HCT116 (cell line): ENCODE measurements around the gene ECE2. TPM values are rescaled to one million over a fixed set of nuclear protein-coding genes. Genes with fewer than 3 reads are reported as not detected.

ENCODE experiments used
- ATAC-seq: fragments of 200-7000 bp; cut with Tn5 transposase; 2 replicates; pipeline ENCODE4 v1.9.1; 2020; ENCODE audit warnings: mild to moderate bottlenecking, moderate library complexity
- BruUV-seq: library from RNA; stranded (reverse); fragments of 400-500 nt; replicated peaks from 2 replicates; lab custom pipeline; 2021; lab: Mats Ljungman, UMichigan
- CTCF ChIA-PET: fragments of 300-600 bp; sonication (Branson Sonifier 250); formaldehyde crosslinking; loops from one replicate; lab custom pipeline; 2021; ENCODE audit warnings: antibody characterized with exemption; lab: Charles Lee
- POLR2A ChIA-PET: fragments of 300-600, 350-600 bp; sonication (Branson Sonifier 250); formaldehyde crosslinking; loops from one replicate; lab custom pipeline; 2021; ENCODE audit warnings: antibody characterized with exemption; lab: Charles Lee
- RAD21 ChIA-PET, 2 experiments: fragments of 300-600 bp; sonication (Branson Sonifier 250); formaldehyde crosslinking; loops; one replicate each; lab custom pipeline; 2023; ENCODE audit warnings: low total read pairs in 2 of 2; ENCODE audit not compliant: uncharacterized antibody in 2 of 2, unreplicated experiment in 2 of 2, low non-redundant PET in 1 of 2; lab: Charles Lee
- DNase-seq: peaks from one replicate; pipeline ENCODE4 v3.0.0-alpha.2; 2010; ENCODE audit warnings: low read depth, low spot score
- H2AFZ ChIP-seq: fragments of 200-600 bp; shearing (Covaris generic), sonication (generic); 2 replicates; pipeline ENCODE4 v1.6.1; 2017; ENCODE audit warnings: low read depth, mixed run types, mixed read lengths, antibody characterized with exemption, low read length; ENCODE audit not compliant: poor library complexity, severe bottlenecking
- H3K27ac ChIP-seq: 2 replicates; pipeline ENCODE4 v1.5.1; 2012; ENCODE audit warnings: low read depth, low read length
- H3K27me3 ChIP-seq: fragments of 200-600 bp; sonication (generic); 2 replicates; pipeline ENCODE4 v1.6.1; 2016; ENCODE audit warnings: mixed run types, low read length, mixed read lengths; ENCODE audit not compliant: insufficient read depth
- H3K36me3 ChIP-seq, 2 experiments: fragments of 200-500 bp in 1 of 2; fragments of 200-600 bp in 1 of 2; sonication (Bioruptor generic) in 1 of 2; sonication (generic) in 1 of 2; 2 replicates each; pipeline versions ENCODE4 v1.5.1 to v1.6.1; 2014 to 2016; ENCODE audit warnings: low read length in 2 of 2, inconsistent platforms in 1 of 2, mixed read lengths in 1 of 2, mixed run types in 1 of 2; ENCODE audit not compliant: insufficient read depth in 2 of 2, control insufficient read depth in 1 of 2
- H3K4me1 ChIP-seq, 2 experiments: fragments of 200-600 bp in 1 of 2; sonication (generic) in 1 of 2; 2 replicates each; pipeline versions ENCODE4 v1.5.1 to v1.6.1; 2012 to 2017; ENCODE audit warnings: low read length in 2 of 2, inconsistent platforms in 1 of 2, mild to moderate bottlenecking in 1 of 2, mixed read lengths in 1 of 2, mixed run types in 1 of 2, moderate library complexity in 1 of 2; ENCODE audit not compliant: insufficient read depth in 2 of 2, control insufficient read depth in 1 of 2
- H3K4me2 ChIP-seq: fragments of 200-600 bp; sonication (generic); 2 replicates; pipeline ENCODE4 v1.6.1; 2017; ENCODE audit warnings: mixed run types, low read length, mixed read lengths
- H3K4me3 ChIP-seq, 2 experiments: fragments of 200-600 bp in 1 of 2; sonication (generic) in 1 of 2; replicated peaks in 1 of 2; 2 replicates each; pipeline ENCODE4 v1.5.1; 2011 to 2016; ENCODE audit warnings: low read length in 2 of 2, control low read depth in 1 of 2, low read depth in 1 of 2, mild to moderate bottlenecking in 1 of 2, mixed read lengths in 1 of 2, mixed run types in 1 of 2
- H3K79me2 ChIP-seq: fragments of 200-600 bp; sonication (generic); 2 replicates; pipeline ENCODE4 v1.6.1; 2017; ENCODE audit warnings: mild to moderate bottlenecking, mixed run types, low read length, moderate library complexity, mixed read lengths; ENCODE audit not compliant: insufficient read depth
- H3K9ac ChIP-seq: fragments of 200-600 bp; sonication (generic); 2 replicates; pipeline ENCODE4 v1.6.1; 2016; ENCODE audit warnings: low read length, mixed read lengths
- H3K9me2 ChIP-seq: fragments of 200-600 bp; sonication (generic), shearing (Covaris generic); 2 replicates; pipeline ENCODE4 v1.6.1; 2017; ENCODE audit warnings: mixed run types, mild to moderate bottlenecking, moderate library complexity; ENCODE audit not compliant: insufficient read depth
- H3K9me3 ChIP-seq, 2 experiments: fragments of 200-500 bp in 1 of 2; fragments of 200-600 bp in 1 of 2; sonication (Bioruptor generic) in 1 of 2; sonication (generic) in 1 of 2; 2 replicates each; pipeline ENCODE4 v1.6.1; 2014 to 2017; ENCODE audit warnings: low read length in 2 of 2, mixed read lengths in 2 of 2, inconsistent platforms in 1 of 2, low read depth in 1 of 2, mild to moderate bottlenecking in 1 of 2, mixed run types in 1 of 2, moderate library complexity in 1 of 2; ENCODE audit not compliant: control insufficient read depth in 1 of 2, insufficient read depth in 1 of 2
- H4K20me1 ChIP-seq: fragments of 200-600 bp; sonication (generic), shearing (Covaris generic); 2 replicates; pipeline ENCODE4 v1.6.1; 2017; ENCODE audit warnings: mixed run types, mild to moderate bottlenecking, moderate library complexity; ENCODE audit not compliant: insufficient read depth
- REST ChIP-seq: IDR thresholded peaks from 2 replicates; pipeline ENCODE4 v1.6.1; 2012; ENCODE audit warnings: low read depth
- intact Hi-C: fragments of 100-400 bp; cut with micrococcal nuclease; formaldehyde crosslinking; loops from 2 replicates; pipeline ENCODE4 v1.10.0; 2022
- total RNA-seq: library from RNA; stranded (reverse); gene quantifications from one replicate; pipeline ENCODE4 v1.2.1, GENCODE V29; 2021; ENCODE audit not compliant: unreplicated experiment
- TF ChIP-seq, protein P1 (sequence below): IDR thresholded peaks from 2 replicates; pipeline ENCODE4 v1.6.1; 2011; ENCODE audit warnings: mild to moderate bottlenecking, low read length, moderate library complexity; ENCODE audit not compliant: insufficient replicate concordance; ENCODE audit errors: extremely low read depth

The ECE2 gene
- total RNA-seq, 1 experiment from 2014 or later: not detected

GRCh38 chr3:184233127-184233843 is 42.5 kb upstream of the ECE2 start:
- CTCF ChIA-PET: interaction anchor here (0.6 kb wide), 1 partner anchor 782 kb away, joined by 4 read pairs; no protein-coding TSS in a partner anchor
- no peak overlapping the region for H3K9ac ChIP-seq
- intact Hi-C loops: no loop called here

More at GRCh38 chr3:184233127-184233843, 42.5 kb upstream of the ECE2 start:
- no peak for DNase-seq
- Histone ChIP-seq H2AFZ (no peak overlapping the region), H3K27me3 (no peaks in the 10 kb centered on the region), H3K27ac (0 out of 2 replicates have a peak overlapping the region, but pooled peaks have one; percentile 23), H3K9me3 (no peaks in the 10 kb centered on the region), H3K9me2 (no peaks in the 10 kb centered on the region), H3K79me2 (no peaks in the 10 kb centered on the region), H3K4me2 (0 out of 2 replicates have a peak overlapping the region, but pooled peaks have one; percentile 70), H3K4me1 (peaks cover 12 to 34% of the 10 kb centered on the region in 2 experiments), H4K20me1 (no peaks in the 10 kb centered on the region), H3K36me3 (no peaks in the 10 kb centered on the region), H3K4me3 (no peak overlapping the region)
- no TSS peak for BruUV-seq
- RAD21 ChIA-PET: interaction anchor here in 1 of 2 experiments (0.9 kb wide), 1 partner anchor 59 kb away, joined by 3 read pairs; no protein-coding TSS in a partner anchor
- ATAC-seq: no peak
- TF ChIP-seq REST: no peak
- TF ChIP-seq, protein P1, sequence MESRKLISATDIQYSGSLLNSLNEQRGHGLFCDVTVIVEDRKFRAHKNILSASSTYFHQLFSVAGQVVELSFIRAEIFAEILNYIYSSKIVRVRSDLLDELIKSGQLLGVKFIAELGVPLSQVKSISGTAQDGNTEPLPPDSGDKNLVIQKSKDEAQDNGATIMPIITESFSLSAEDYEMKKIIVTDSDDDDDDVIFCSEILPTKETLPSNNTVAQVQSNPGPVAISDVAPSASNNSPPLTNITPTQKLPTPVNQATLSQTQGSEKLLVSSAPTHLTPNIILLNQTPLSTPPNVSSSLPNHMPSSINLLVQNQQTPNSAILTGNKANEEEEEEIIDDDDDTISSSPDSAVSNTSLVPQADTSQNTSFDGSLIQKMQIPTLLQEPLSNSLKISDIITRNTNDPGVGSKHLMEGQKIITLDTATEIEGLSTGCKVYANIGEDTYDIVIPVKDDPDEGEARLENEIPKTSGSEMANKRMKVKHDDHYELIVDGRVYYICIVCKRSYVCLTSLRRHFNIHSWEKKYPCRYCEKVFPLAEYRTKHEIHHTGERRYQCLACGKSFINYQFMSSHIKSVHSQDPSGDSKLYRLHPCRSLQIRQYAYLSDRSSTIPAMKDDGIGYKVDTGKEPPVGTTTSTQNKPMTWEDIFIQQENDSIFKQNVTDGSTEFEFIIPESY: no peak
- POLR2A ChIA-PET: no interaction called here
